SK-N-MC (cell line): ENCODE measurements around the gene ZNF521.

Source experiments
- EZH2 ChIP-seq: fragments of 200-600 bp; sonication (generic); IDR thresholded peaks from one replicate; pipeline ENCODE4 v1.6.1; 2017; ENCODE audit warnings: antibody characterized with exemption
- FOXP2 ChIP-seq: optimal IDR thresholded peaks from 2 replicates; pipeline ENCODE3; 2011; ENCODE audit warnings: mild to moderate bottlenecking, moderate library complexity; ENCODE audit not compliant: insufficient read depth; ENCODE audit errors: extremely low read length, control extremely low read depth
- POLR2AphosphoS5 ChIP-seq: IDR thresholded peaks from 2 replicates; pipeline ENCODE4 v1.6.1; 2012; ENCODE audit warnings: mild to moderate bottlenecking, low read depth, low read length, borderline replicate concordance

GRCh38 chr18:25247725-25248124 is 104.2 kb downstream of the ZNF521 start:
- no peak for TF ChIP-seq POLR2AphosphoS5
- TF ChIP-seq EZH2, result no peak
- no peak for TF ChIP-seq FOXP2
